Measurements from ENCODE around the gene RGS3.
A peak's percentile ranks its signal among the peaks of the same experiment; 100 is the strongest.

RGS3 gene

DNA sequence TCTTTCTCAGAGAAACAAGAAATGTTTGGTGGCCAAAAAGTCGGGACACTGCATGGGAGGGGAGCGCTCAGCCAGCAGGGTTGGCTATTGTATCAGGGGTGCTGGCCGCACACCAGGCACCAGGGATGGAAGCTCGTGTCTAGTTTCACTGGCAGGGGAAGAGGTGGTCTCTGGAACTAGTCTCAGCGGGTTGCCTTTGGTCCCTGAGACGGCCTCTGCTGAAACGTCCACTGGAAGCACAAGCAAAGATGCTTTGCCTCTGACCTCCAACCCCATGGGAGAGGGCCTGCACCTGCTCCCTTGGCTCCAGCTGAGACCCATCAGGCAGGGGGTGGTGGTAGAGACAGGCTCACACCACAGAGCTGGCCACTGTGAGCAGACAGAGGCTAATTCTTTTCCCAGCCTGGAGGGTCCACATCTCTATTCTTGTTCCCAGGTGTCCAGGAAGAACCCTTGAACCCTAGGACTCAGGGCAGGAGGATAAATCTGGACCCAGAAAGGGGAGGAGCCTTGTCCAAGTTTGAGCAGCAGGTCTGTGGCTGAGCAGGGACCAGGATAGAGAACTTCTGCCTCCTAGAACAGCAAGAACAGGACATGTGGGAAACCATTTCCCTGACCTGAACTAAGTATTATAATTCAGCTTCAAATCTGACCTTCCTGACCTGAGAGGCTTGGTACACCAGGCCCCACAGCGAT lies 102.6 kb downstream of the RGS3 start:
- H3K4me2 ChIP-seq (ENCODE audit: low read depth, low read length) = peak overlapping the region; percentile 97
- peak overlapping the region; percentile 48; the same call in 1 of the 2 replicates for H3K9ac ChIP-seq (ENCODE audit: low read length)
- DNase-seq = no peak

DNA sequence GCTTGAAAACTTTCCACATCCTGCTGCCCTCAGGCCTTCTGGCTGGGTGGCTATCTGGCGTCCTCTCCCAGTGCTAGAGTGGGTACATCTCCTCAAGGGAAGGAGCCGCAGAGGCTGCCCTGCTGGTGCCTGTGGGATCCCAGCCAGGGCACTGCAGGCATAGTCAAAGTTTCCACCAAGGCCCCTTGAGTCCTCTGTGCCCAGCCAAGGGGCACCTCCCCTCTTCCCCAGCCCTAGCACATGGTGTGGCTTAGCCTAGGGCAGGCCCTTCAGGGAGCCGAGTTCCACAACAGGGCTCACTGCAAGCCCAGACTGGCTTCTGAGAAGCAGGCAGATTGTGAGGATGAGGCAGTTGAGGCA lies 103.2 kb downstream of the RGS3 start:
- Histone ChIP-seq H4K20me1 (ENCODE audit: insufficient read depth, low read length) (no peaks in the 10 kb centered on the region), H3K9ac (ENCODE audit: low read length) (no peak overlapping the region), H3K4me3 (ENCODE audit: low read length) (no peak overlapping the region), H3K79me2 (ENCODE audit: low read length) (peaks cover 43% of the 10 kb centered on the region), H3K4me2 (ENCODE audit: low read depth, low read length) (peak overlapping the region; percentile 97; the same call in 1 of the 2 replicates), H3K9me3 (replicated peaks; ENCODE audit: insufficient read depth, low read length) (no peaks in the 10 kb centered on the region), H2AFZ (ENCODE audit: low read length) (no peak overlapping the region), H3K27me3 (replicated peaks; ENCODE audit: insufficient read depth, low read length) (no peaks in the 10 kb centered on the region), H3K27ac (ENCODE audit: low read length) (no peak overlapping the region), H3F3A (ENCODE audit: insufficient read depth, low read length) (peaks cover 9% of the 10 kb centered on the region; the same call in 1 of the 2 replicates), H3K4me1 (ENCODE audit: low read length) (peaks cover 17% of the 10 kb centered on the region), H3K36me3 (replicated peaks; ENCODE audit: insufficient read depth, low read length) (no peaks in the 10 kb centered on the region), H3K9me2 (replicated peaks; ENCODE audit: insufficient read depth, low read length) (no peaks in the 10 kb centered on the region)
- DNase-seq = no peak
- no peak for TF ChIP-seq EZH2phosphoT487 (IDR thresholded peaks at IDR 0.05; ENCODE audit: low read length)
- TF ChIP-seq CTCF (IDR thresholded peaks at IDR 0.05; ENCODE audit: low read length) = no peak
- no peak for TF ChIP-seq EZH2 (optimal IDR thresholded peaks at IDR 0.05; ENCODE audit: low read depth, low read length)

More for the DNA sequence above, 102.6 kb downstream of the RGS3 start:
- TF ChIP-seq EZH2 (optimal IDR thresholded peaks at IDR 0.05; ENCODE audit: low read depth, low read length) (no peak), EZH2phosphoT487 (IDR thresholded peaks at IDR 0.05; ENCODE audit: low read length) (no peak), CTCF (IDR thresholded peaks at IDR 0.05; ENCODE audit: low read length) (no peak)
- H3K27me3 ChIP-seq (replicated peaks; ENCODE audit: insufficient read depth, low read length) = no peaks in the 10 kb centered on the region
- no peaks in the 10 kb centered on the region for H3K9me3 ChIP-seq (replicated peaks; ENCODE audit: insufficient read depth, low read length)
- H3K36me3 ChIP-seq (replicated peaks; ENCODE audit: insufficient read depth, low read length) = no peaks in the 10 kb centered on the region
- peaks cover 9% of the 10 kb centered on the region; the same call in 1 of the 2 replicates for H3F3A ChIP-seq (ENCODE audit: insufficient read depth, low read length)
- H4K20me1 ChIP-seq (ENCODE audit: insufficient read depth, low read length) = no peaks in the 10 kb centered on the region
- H2AFZ ChIP-seq (ENCODE audit: low read length) = no peak overlapping the region
- peaks cover 17% of the 10 kb centered on the region for H3K4me1 ChIP-seq (ENCODE audit: low read length)
- H3K79me2 ChIP-seq (ENCODE audit: low read length) = peaks cover 41% of the 10 kb centered on the region
- H3K27ac ChIP-seq (ENCODE audit: low read length) = peak overlapping the region; percentile 28; the same call in 1 of the 2 replicates
- no peaks in the 10 kb centered on the region for H3K9me2 ChIP-seq (replicated peaks; ENCODE audit: insufficient read depth, low read length)
- H3K4me3 ChIP-seq (ENCODE audit: low read length) = peak overlapping the region; percentile 64

GRCh38 chr9:113567361-113568080 lies 104.0 kb downstream of the RGS3 start:
- no peak overlapping the region for H3K27ac ChIP-seq (ENCODE audit: low read length)
- no peaks in the 10 kb centered on the region for H3K9me3 ChIP-seq (replicated peaks; ENCODE audit: insufficient read depth, low read length)
- H3K4me3 ChIP-seq (ENCODE audit: low read length) = no peak overlapping the region
- H3F3A ChIP-seq (ENCODE audit: insufficient read depth, low read length) = peaks cover 9% of the 10 kb centered on the region; the same call in 1 of the 2 replicates
- TF ChIP-seq EZH2phosphoT487 (IDR thresholded peaks at IDR 0.05; ENCODE audit: low read length) (no peak), CTCF (IDR thresholded peaks at IDR 0.05; ENCODE audit: low read length) (no peak), EZH2 (optimal IDR thresholded peaks at IDR 0.05; ENCODE audit: low read depth, low read length) (no peak)
- H4K20me1 ChIP-seq (ENCODE audit: insufficient read depth, low read length) = no peaks in the 10 kb centered on the region
- H3K4me1 ChIP-seq (ENCODE audit: low read length) = peaks cover 17% of the 10 kb centered on the region
- no peak overlapping the region for H3K9ac ChIP-seq (ENCODE audit: low read length)
- no peak overlapping the region for H2AFZ ChIP-seq (ENCODE audit: low read length)
- H3K36me3 ChIP-seq (replicated peaks; ENCODE audit: insufficient read depth, low read length) = no peaks in the 10 kb centered on the region
- H3K27me3 ChIP-seq (replicated peaks; ENCODE audit: insufficient read depth, low read length) = no peaks in the 10 kb centered on the region
- H3K79me2 ChIP-seq (ENCODE audit: low read length) = peaks cover 52% of the 10 kb centered on the region
- DNase-seq = no peak
- H3K4me2 ChIP-seq (ENCODE audit: low read depth, low read length) = no peak overlapping the region
- H3K9me2 ChIP-seq (replicated peaks; ENCODE audit: insufficient read depth, low read length) = no peaks in the 10 kb centered on the region

All from MM.1S (cell line).